ENCODE measurements around the gene FARP1. TPM values are rescaled to one million over a fixed set of nuclear protein-coding genes. Genes with fewer than 3 reads are reported as not detected.

Gene FARP1
- total and polyA plus RNA-seq, 2 of the 8 experiments (the other 6 are each of a cell fraction or from before 2014, with no cell fraction given): 24.7 to 104 TPM

DNA sequence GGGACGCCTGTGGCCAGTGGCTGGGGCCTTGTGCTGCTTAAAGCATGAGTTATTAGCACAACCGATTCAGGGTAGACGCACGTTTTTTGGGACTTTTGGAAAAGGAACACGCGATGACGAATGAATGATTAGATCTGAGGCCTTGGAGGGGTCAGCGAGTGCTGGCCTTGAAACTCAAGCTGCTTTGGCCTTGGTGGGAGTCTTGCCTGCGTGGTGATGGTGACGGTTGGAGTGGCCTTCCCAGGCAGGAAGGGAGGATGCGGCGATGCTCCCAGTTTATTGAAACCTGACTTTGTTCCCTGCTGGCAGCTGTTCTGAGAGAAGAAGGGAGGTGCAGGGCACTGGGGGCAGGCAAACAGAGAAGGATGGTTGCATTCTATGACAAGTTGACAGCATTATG is 97.2 kb downstream of the FARP1 start (continued):
- TF ChIP-seq, protein P1, sequence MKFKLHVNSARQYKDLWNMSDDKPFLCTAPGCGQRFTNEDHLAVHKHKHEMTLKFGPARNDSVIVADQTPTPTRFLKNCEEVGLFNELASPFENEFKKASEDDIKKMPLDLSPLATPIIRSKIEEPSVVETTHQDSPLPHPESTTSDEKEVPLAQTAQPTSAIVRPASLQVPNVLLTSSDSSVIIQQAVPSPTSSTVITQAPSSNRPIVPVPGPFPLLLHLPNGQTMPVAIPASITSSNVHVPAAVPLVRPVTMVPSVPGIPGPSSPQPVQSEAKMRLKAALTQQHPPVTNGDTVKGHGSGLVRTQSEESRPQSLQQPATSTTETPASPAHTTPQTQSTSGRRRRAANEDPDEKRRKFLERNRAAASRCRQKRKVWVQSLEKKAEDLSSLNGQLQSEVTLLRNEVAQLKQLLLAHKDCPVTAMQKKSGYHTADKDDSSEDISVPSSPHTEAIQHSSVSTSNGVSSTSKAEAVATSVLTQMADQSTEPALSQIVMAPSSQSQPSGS (IDR thresholded peaks at IDR 0.05; ENCODE audit: low read length): no peak
- no peak for TF ChIP-seq CBX8 (IDR thresholded peaks at IDR 0.05; ENCODE audit: borderline replicate concordance, low read depth, low read length)
- TF ChIP-seq FOSL1 (IDR thresholded peaks at IDR 0.05; ENCODE audit: insufficient read depth, low read depth, low read length): no peak
- no peak for TF ChIP-seq SP2 (IDR thresholded peaks at IDR 0.05; ENCODE audit: low read length)
- TF ChIP-seq, protein P2, sequence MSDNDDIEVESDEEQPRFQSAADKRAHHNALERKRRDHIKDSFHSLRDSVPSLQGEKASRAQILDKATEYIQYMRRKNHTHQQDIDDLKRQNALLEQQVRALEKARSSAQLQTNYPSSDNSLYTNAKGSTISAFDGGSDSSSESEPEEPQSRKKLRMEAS (IDR thresholded peaks at IDR 0.05): no peak
- TF ChIP-seq CREB1 (IDR thresholded peaks at IDR 0.05): no peak
- TF ChIP-seq TEAD4 (IDR thresholded peaks at IDR 0.05; ENCODE audit: low read depth, low read length): no peak
- TF ChIP-seq SIN3A (conservative IDR thresholded peaks at IDR 0.05 in 1 of 2, IDR thresholded peaks at IDR 0.05 in 1 of 2; ENCODE audit: low read depth in 1 of 2, low read length in 2 of 2): no peak
- no peak for TF ChIP-seq RBBP5 (IDR thresholded peaks at IDR 0.05; ENCODE audit: borderline replicate concordance, low read depth, low read length)
- no peak for TF ChIP-seq SP1 (IDR thresholded peaks at IDR 0.05; ENCODE audit: low read depth, low read length)

Measured in H1 (cell line).